Esophagus squamous epithelium (tissue), 5 donors: ENCODE measurements around the gene AGBL2. TPM values are rescaled to one million over a fixed set of nuclear protein-coding genes. Genes with fewer than 3 reads are reported as not detected.

Experiments used
- DNase-seq: peaks from one replicate; lab custom pipeline; 2025; lab: John Stamatoyannopoulos, UW
- H3K27ac ChIP-seq, 4 donors: fragments of 200-600 bp; sonication (generic); one replicate each; pipeline ENCODE4 v1.5.1; 2016 to 2019; ENCODE audit warnings: mild to moderate bottlenecking in 1 of 4
- H3K27me3 ChIP-seq, 4 donors: fragments of 200-600 bp; sonication (generic); 1 replicate in 3 of 4; 2 replicates in 1 of 4; pipeline versions ENCODE4 v1.5.1 to v1.6.0; 2017 to 2021; ENCODE audit warnings: antibody characterized with exemption in 1 of 4
- H3K36me3 ChIP-seq, 3 donors: fragments of 200-600 bp; sonication (generic); one replicate each; pipeline ENCODE4 v1.5.1; 2016 to 2019
- H3K4me1 ChIP-seq, 3 donors: fragments of 200-600 bp; sonication (generic); one replicate each; pipeline ENCODE4 v1.5.1; 2017 to 2019
- H3K4me3 ChIP-seq, 4 donors: fragments of 200-600 bp; sonication (generic); 1 replicate in 3 of 4; 2 replicates in 1 of 4; pipeline ENCODE4 v1.5.1; 2016 to 2019; ENCODE audit warnings: mild to moderate bottlenecking in 2 of 4, moderate library complexity in 1 of 4
- H3K9me3 ChIP-seq, 3 donors: fragments of 200-600 bp; sonication (generic); one replicate each; pipeline ENCODE4 v1.5.1; 2016 to 2019
- CTCF ChIP-seq, 6 experiments: fragments of 450-650 bp in 4 of 6; fragments of 200-600 bp in 2 of 6; sonication (generic) in 2 of 6; IDR thresholded peaks; one replicate each; pipeline ENCODE4 v1.5.1; 2016 to 2019; ENCODE audit warnings: antibody characterized with exemption in 6 of 6, mild to moderate bottlenecking in 4 of 6, moderate library complexity in 4 of 6
- POLR2A ChIP-seq, 4 donors: fragments of 450-650 bp; IDR thresholded peaks; one replicate each; pipeline ENCODE4 v1.6.1; 2017; ENCODE audit warnings: antibody characterized with exemption in 4 of 4, mild to moderate bottlenecking in 4 of 4, moderate library complexity in 3 of 4
- WGBS, 2 donors: methylation state at CpG; one replicate each; pipeline ENCODE4 v1.1.5; 2018; 5-methylcytosine and 5-hydroxymethylcytosine counted together
- intact Hi-C: fragments of 100-400 bp; cut with DNase I; formaldehyde crosslinking; loops from one replicate; pipeline ENCODE4 v1.15.0; 2022
- total RNA-seq, 4 donors: library from RNA; depleted of rRNA; stranded (reverse); fragments of >200 nt; gene quantifications; one replicate each; pipeline ENCODE4 v1.1.0, GENCODE V29; 2016
- donor health status: DM: yes; HTN: yes; CAD: no.

The AGBL2 gene
- total RNA-seq, 4 donors from 2014 or later: 0.35 to 0.76 (median 0.57) TPM; not detected in 1

GRCh38 chr11:47724041-47724729 is 9.0 kb upstream of the AGBL2 start:
- Histone ChIP-seq H3K4me1 (no peaks in the 10 kb centered on the region), H3K36me3 (peaks cover 24 to 100% (median 45%) of the 10 kb centered on the region in 3 donors), H3K27me3 (no peaks in the 10 kb centered on the region), H3K4me3 (no peak overlapping the region), H3K9me3 (no peaks in the 10 kb centered on the region), H3K27ac (peak overlapping the region in 2 of 4 donors; percentile 10 to 34)
- TF ChIP-seq POLR2A (IDR thresholded peaks at IDR 0.05) (no peak), CTCF (IDR thresholded peaks at IDR 0.05) (no peak)
- WGBS, 2 donors: 61 to 68% methylated on average over 5 of the region's 6 CpGs
- DNase-seq: no peak
- intact Hi-C loops: no loop called here

GRCh38 chr11:47723041-47723440 is 7.9 kb upstream of the AGBL2 start:
- WGBS, 2 donors: 81 to 100% methylated on average over 1 to 3 of the region's 3 CpGs
- Histone ChIP-seq H3K9me3 (no peaks in the 10 kb centered on the region), H3K36me3 (peaks cover 27 to 100% (median 45%) of the 10 kb centered on the region in 3 donors), H3K27me3 (no peaks in the 10 kb centered on the region), H3K4me1 (no peaks in the 10 kb centered on the region), H3K27ac (no peak overlapping the region), H3K4me3 (no peak overlapping the region)
- TF ChIP-seq POLR2A (IDR thresholded peaks at IDR 0.05) (no peak), CTCF (IDR thresholded peaks at IDR 0.05) (no peak)
- intact Hi-C loops: no loop called here
- no peak for DNase-seq

DNA sequence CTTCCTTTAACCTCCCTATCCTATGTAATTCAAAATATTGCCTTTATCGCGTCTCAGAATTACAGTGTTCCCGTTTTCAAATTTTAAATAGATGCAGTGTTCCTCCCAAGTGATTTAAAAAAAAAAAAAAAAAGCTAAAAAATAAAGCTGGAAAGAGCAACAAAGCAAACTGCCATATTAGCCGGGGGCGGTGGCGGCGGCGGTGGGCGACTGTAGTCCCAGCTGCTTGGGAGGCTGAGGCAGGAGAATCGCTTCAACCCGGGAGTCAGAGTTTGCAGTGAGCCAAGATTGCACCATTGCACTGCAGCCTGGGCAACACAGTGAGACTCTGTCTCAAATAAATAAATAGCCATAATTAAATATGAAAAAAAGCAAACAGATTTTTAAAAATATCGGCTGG is 5.5 kb upstream of the AGBL2 start:
- TF ChIP-seq CTCF (IDR thresholded peaks at IDR 0.05) (no peak), POLR2A (IDR thresholded peaks at IDR 0.05) (no peak)
- no peaks in the 10 kb centered on the region for H3K9me3 ChIP-seq
- H3K27me3 ChIP-seq: no peaks in the 10 kb centered on the region
- H3K36me3 ChIP-seq: peaks cover 26 to 97% (median 51%) of the 10 kb centered on the region in 3 donors
- intact Hi-C loops: no loop called here
- peaks cover 0 to under 1% (median 0%) of the 10 kb centered on the region in 3 donors for H3K4me1 ChIP-seq
- no peak for DNase-seq
- WGBS, 2 donors: 95% methylated on average over 12 of the region's 12 CpGs
- no peak overlapping the region for H3K4me3 ChIP-seq
- no peak overlapping the region for H3K27ac ChIP-seq

DNA sequence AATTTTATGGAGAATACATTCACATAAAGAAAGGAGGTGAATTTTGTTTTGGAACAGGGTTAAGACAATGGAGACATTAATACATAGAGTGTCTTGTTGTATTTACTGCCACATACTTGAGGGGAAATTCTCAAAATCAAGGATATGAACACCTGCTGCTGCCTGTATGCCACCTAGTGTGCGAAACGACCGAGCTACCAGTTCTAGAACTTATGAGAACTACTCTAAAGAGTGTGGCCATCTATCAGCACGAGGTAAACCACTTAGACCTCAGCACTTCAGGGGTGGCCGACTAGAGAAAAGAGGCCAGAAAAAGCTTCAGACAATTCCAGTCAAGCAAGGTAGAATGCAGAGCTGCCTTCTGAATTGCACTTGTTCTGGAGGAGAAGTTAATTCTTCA is 1.5 kb upstream of the AGBL2 start:
- Histone ChIP-seq H3K27me3 (no peaks in the 10 kb centered on the region), H3K4me1 (peaks cover 0 to 15% (median 4%) of the 10 kb centered on the region in 3 donors), H3K36me3 (peaks cover 9 to 57% (median 36%) of the 10 kb centered on the region in 3 donors), H3K9me3 (no peaks in the 10 kb centered on the region), H3K27ac (no peak overlapping the region), H3K4me3 (no peak overlapping the region)
- DNase-seq: no peak
- TF ChIP-seq CTCF (IDR thresholded peaks at IDR 0.05) (no peak), POLR2A (IDR thresholded peaks at IDR 0.05) (no peak)
- WGBS, 2 donors: 66% methylated on average over 5 of the region's 5 CpGs
- intact Hi-C loops: no loop called here

GRCh38 chr11:47714554-47715081 is 551 bp downstream of the AGBL2 start:
- 18 to 21% methylated on average over 14 to 18 of the region's 19 CpGs for WGBS, 2 donors
- H3K36me3 ChIP-seq: peaks cover 9 to 36% (median 21%) of the 10 kb centered on the region in 3 donors
- H3K4me3 ChIP-seq: peak overlapping the region; percentile 76 to 96 (median 82)
- TF ChIP-seq POLR2A (IDR thresholded peaks at IDR 0.05) (no peak), CTCF (IDR thresholded peaks at IDR 0.05) (no peak)
- H3K27ac ChIP-seq: peak overlapping the region; percentile 78 to 85 (median 84)
- intact Hi-C loops: no loop called here
- DNase-seq: no peak
- H3K9me3 ChIP-seq: no peaks in the 10 kb centered on the region
- H3K27me3 ChIP-seq: no peaks in the 10 kb centered on the region
- peaks cover 0 to 15% (median 4%) of the 10 kb centered on the region in 3 donors for H3K4me1 ChIP-seq
